ENCODE data around the gene DBNDD1. TPM values are rescaled to one million over a fixed set of nuclear protein-coding genes. Genes with fewer than 3 reads are reported as not detected.

DBNDD1 gene
- total RNA-seq, 1 donor from 2014 or later = 0.79 TPM

DNA sequence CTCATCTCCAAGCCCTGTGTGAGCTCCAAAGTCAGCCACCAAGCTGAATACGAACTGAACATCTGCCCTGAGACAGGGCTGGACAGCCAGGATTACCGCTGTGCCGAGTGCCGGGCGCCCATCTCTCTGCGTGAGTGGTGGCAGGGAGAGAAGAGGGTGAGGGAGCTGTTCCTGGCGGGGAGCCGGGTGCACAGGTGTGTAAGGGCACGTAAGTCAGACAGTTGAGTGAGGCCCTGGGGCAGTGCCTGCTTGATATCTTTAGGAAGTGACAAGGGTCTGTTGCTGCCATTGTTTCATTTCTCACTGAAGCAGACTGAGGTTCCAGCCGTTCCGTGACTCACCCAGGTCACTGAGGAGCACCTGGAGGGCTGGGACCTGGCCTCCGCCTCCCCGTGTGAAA lies 58.3 kb downstream of the DBNDD1 start:
- no peak for DNase-seq

DNA sequence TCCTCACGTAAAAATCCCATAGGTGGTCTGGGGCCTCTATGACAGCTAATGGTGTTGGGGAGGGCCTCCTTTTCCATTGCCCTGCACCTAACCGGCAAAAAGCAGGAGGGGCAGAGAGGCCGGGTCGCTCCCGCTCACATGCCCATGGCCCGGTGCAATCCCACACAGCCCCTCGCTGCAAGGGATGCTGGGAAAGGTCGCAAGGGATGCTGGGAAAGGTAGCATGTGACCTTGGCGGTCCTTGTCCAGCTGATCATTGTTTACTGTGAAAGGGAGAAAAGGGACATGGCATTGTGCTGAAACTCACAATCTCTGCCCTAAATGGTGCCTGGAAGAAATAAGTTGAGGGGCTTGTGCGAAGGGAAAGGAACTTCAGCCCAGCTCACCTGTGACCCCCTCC lies 60.7 kb downstream of the DBNDD1 start:
- DNase-seq = no peak

DNA sequence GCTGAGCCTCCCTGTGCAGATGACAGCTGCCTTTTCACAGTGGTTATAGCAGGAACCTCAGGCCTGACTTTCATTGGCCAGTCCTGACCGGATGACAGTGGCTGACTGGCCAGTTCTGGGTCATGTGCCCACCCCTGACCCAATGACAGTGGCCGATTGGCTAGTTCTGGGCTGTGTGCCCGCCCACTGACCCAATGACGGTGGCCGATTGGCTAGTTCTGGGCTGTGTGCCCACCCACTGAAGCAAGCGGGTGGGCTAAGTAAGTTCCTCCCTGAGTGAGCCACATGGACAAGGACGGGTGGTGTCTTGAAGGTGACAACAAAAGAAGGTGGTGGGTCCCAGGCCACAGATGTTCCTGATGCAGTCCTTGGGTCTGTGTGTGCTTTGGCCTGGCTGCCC lies 61.2 kb downstream of the DBNDD1 start:
- no peak for DNase-seq

DNA sequence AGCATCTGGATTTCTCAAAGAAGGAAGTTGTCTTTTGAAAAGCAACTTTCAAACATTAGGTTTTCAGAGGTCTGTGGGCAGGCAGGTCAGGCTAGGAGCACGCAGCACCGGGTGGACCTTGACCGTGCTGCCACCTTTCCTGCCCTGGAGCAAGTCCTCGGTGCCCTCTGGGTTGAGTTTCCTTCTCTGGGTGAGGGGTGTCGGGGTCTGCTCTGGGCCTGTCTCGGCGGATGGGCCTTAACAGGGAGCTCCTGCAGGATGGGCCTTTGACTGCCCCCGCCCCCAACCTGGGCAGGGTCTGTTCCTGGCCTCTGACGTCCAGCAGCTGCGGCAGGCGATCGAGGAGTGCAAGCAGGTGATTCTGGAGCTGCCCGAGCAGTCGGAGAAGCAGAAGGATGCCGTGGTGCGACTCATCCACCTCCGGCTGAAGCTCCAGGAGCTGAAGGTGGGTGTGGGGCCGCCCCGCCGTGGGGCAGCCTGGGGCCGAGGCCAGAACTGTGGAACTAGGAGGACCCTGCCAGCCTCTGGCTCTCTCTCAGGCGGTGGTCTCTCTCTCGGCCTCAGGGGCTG lies 62.0 kb downstream of the DBNDD1 start:
- DNase-seq = no peak

DNA sequence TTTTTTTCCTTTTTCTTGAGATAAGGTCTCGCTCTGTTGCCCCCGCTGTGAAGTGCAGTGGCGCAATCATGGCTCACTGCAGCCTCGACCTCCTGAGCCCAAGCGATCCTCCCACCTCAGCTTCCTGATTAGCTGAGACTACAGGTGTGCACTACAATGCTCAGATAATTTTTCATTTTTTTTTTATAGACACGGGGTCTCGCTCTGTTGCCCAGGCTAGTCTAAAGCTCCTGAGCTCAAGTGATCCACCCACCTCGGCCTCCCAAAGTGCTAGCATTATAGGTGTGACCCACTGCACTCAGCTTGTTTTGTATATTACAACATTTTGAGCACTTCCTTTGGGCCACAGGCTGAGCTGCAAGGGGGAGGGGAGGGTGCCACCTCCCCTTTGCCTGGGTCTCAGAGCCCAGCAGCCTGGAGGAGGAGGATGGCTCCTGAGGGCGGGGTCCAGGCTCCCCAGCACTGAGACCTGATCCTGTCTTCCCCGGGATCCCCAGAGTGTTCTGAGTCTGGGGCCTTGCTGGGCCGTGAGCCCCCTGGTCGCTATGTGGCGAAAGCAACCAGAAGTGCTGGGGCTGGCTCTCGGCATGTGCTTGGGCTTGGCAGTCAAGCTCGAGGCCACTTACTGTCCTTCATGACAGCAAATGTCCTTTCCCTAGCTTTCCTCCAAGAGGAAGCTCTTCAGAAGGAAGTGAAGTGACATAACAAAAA lies 62.6 kb downstream of the DBNDD1 start:
- DNase-seq = no peak

DNA sequence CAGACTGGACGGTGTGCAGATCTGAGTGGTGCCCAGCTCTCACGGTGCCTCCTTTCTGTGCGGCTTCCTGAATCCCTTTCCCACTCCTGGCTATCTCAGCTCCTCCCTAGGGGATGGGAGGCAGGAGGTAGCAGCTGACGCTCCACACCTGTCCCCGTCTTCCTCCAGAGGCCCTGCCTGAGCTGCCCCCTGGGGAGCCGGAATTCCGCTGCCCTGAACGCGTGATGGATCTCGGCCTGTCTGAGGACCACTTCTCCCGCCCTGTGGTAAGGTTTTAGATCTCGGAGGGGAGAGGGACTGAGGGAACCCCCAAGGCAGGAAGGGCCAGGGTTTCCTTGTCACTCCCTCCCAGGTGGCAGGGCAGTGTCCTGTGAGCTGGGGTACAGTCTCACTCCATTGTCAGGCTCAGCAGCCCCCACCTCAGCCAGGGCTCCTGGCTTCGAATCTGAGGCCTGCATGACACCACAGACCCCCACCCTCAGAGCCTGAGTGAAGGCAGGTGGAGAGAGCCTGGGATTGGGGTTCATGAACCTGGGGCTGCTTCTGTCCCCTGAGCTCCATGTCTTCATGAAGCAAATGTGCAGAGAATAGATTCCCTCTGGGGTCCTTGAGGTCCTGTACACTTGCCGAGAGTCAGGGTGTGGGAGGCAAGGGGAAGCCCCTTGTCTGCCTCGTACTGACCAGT lies 64.1 kb downstream of the DBNDD1 start:
- no peak for DNase-seq

Other genes starting within 250 kb of the DBNDD1 start
- gene FANCA, start 202.8 kb downstream of the DBNDD1 start, total RNA-seq = 17.2 TPM
- gene SPIRE2, start 191.0 kb downstream of the DBNDD1 start, total RNA-seq = 3.6 TPM
- gene TCF25, start 145.9 kb downstream of the DBNDD1 start, total RNA-seq = 109 TPM
- gene MC1R, start 100.6 kb downstream of the DBNDD1 start, total RNA-seq = 2.2 TPM
- gene TUBB3, start 96.1 kb downstream of the DBNDD1 start, total RNA-seq = 7.6 TPM
- gene DEF8, start 70.7 kb downstream of the DBNDD1 start, total RNA-seq = 35.7 TPM
- gene PRDM7, start 57.9 kb upstream of the DBNDD1 start, total RNA-seq = not detected

Measured in skin of body (tissue), 2 donors.